ENCODE data around the gene KLHDC3. TPM values are rescaled to one million over a fixed set of nuclear protein-coding genes. Genes with fewer than 3 reads are reported as not detected.
"Not testable (repeated sequence)": the region's sequence is repeated elsewhere in the genome, so short reads cannot be mapped to it uniquely, and the experiment has no call there.

Gene KLHDC3
- total RNA-seq, 4 donors from 2014 or later = 93.1 to 107 (median 97.7) TPM

GRCh38 chr6:42988486-42989020 is 25.5 kb upstream of the KLHDC3 start:
- no peak overlapping the region for H3K4me3 ChIP-seq (replicated peaks in 1 of 3)
- 7 to 18% methylated on average over 1 of the region's 1 CpG for WGBS, 2 donors
- peaks cover 0 to 10% of the 10 kb centered on the region in 2 donors for H3K36me3 ChIP-seq
- peaks cover 20 to 31% of the 10 kb centered on the region in 2 donors for H3K4me1 ChIP-seq
- intact Hi-C loops (cut with DNase I) = no loop called here
- TF ChIP-seq, protein P1, sequence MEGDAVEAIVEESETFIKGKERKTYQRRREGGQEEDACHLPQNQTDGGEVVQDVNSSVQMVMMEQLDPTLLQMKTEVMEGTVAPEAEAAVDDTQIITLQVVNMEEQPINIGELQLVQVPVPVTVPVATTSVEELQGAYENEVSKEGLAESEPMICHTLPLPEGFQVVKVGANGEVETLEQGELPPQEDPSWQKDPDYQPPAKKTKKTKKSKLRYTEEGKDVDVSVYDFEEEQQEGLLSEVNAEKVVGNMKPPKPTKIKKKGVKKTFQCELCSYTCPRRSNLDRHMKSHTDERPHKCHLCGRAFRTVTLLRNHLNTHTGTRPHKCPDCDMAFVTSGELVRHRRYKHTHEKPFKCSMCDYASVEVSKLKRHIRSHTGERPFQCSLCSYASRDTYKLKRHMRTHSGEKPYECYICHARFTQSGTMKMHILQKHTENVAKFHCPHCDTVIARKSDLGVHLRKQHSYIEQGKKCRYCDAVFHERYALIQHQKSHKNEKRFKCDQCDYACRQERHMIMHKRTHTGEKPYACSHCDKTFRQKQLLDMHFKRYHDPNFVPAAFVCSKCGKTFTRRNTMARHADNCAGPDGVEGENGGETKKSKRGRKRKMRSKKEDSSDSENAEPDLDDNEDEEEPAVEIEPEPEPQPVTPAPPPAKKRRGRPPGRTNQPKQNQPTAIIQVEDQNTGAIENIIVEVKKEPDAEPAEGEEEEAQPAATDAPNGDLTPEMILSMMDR (IDR thresholded peaks at IDR 0.05) = no peak
- TF ChIP-seq POLR2A (IDR thresholded peaks at IDR 0.05) = no peak
- DNase-seq = peak; percentile 11 to 30
- H3K27ac ChIP-seq = no peak overlapping the region
- H3K27me3 ChIP-seq = no peaks in the 10 kb centered on the region
- no peaks in the 10 kb centered on the region for H3K9me3 ChIP-seq

GRCh38 chr6:42989923-42990322 is 24.1 kb upstream of the KLHDC3 start:
- Histone ChIP-seq H3K27ac (no peak overlapping the region), H3K9me3 (no peaks in the 10 kb centered on the region), H3K4me1 (peaks cover 16 to 27% of the 10 kb centered on the region in 2 donors), H3K4me3 (replicated peaks in 1 of 3) (no peak overlapping the region), H3K36me3 (peaks cover 0 to 10% of the 10 kb centered on the region in 2 donors), H3K27me3 (no peaks in the 10 kb centered on the region)
- DNase-seq = no peak
- 87 to 98% methylated on average over 5 of the region's 5 CpGs for WGBS, 2 donors
- TF ChIP-seq, protein P1 (IDR thresholded peaks at IDR 0.05) = no peak
- TF ChIP-seq POLR2A (IDR thresholded peaks at IDR 0.05) = no peak
- intact Hi-C loops (cut with DNase I) = no loop called here

DNA sequence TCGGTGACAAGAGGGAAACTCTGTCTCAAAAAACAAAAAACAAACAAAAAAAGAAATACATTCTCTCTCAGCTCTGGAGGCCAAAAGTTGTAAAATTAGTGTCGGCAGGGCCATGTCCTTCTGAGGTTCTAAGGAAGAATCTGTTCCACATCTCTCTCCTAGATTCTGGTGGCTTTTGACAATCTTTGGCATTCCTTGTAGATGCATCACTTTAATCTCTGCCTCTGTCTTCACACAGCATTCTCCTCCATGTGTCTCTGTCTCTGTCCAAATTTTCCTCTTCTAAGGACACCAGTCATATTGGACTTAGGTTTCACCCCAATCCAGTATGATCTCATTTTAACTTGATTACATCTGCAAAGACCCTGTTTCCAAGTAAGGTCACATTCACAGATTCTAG is 20.6 kb upstream of the KLHDC3 start:
- 92% methylated on average over 2 of the region's 2 CpGs for WGBS, 2 donors
- no peak overlapping the region for H3K4me3 ChIP-seq (replicated peaks in 1 of 3)
- no peak for DNase-seq
- intact Hi-C loops (cut with DNase I) = no loop called here
- H3K9me3 ChIP-seq = no peaks in the 10 kb centered on the region
- TF ChIP-seq, protein P1 (IDR thresholded peaks at IDR 0.05) = no peak
- no peak for TF ChIP-seq POLR2A (IDR thresholded peaks at IDR 0.05)
- H3K4me1 ChIP-seq = peaks cover under 1 to 3% of the 10 kb centered on the region in 2 donors
- no peak overlapping the region for H3K27ac ChIP-seq
- H3K36me3 ChIP-seq = peaks cover 0 to 10% of the 10 kb centered on the region in 2 donors
- H3K27me3 ChIP-seq = no peaks in the 10 kb centered on the region

GRCh38 chr6:42996513-42996912 is 17.5 kb upstream of the KLHDC3 start:
- no peak overlapping the region for H3K27ac ChIP-seq
- no peaks in the 10 kb centered on the region for H3K27me3 ChIP-seq
- H3K9me3 ChIP-seq = no peaks in the 10 kb centered on the region
- no peaks in the 10 kb centered on the region for H3K36me3 ChIP-seq
- no peak for DNase-seq
- no peaks in the 10 kb centered on the region for H3K4me1 ChIP-seq
- TF ChIP-seq, protein P1 (IDR thresholded peaks at IDR 0.05) = no peak
- no peak for TF ChIP-seq POLR2A (IDR thresholded peaks at IDR 0.05)
- intact Hi-C loops (cut with DNase I) = no loop called here
- no peak overlapping the region for H3K4me3 ChIP-seq (replicated peaks in 1 of 3)

DNA sequence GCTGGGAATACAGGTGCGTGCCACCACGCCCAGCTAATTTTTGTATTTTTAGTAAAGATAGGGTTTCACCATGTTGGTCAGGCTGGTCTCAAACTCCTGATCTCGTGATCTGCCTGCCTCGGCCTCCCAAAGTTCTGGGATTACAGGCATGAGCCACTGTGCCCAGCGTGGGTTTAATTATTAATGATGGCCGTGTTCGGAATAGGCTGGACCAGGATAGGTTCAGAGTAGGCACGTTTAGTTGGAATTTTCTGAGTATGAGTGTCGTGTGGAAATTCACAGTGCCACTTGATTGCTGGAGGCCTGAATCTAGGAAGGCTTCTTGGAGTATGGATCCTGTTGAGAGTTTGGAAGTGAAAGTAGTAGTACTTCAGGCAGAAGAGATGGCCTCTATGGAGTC is 15.8 kb upstream of the KLHDC3 start:
- intact Hi-C loops (cut with DNase I); H3K4me3 ChIP-seq (replicated peaks in 1 of 3); H3K36me3 ChIP-seq; H3K27ac ChIP-seq; H3K4me1 ChIP-seq; H3K27me3 ChIP-seq; DNase-seq; H3K9me3 ChIP-seq: not testable (repeated sequence)
- WGBS, 2 donors = 93 to 96% methylated on average over 7 to 9 of the region's 9 CpGs

- intact Hi-C loops (cut with DNase I) = no loop called here
- peaks cover under 1 to 5% of the 10 kb centered on the region in 2 donors for H3K36me3 ChIP-seq
- no peak overlapping the region for H3K4me3 ChIP-seq (replicated peaks in 1 of 3)
- TF ChIP-seq, protein P1 (IDR thresholded peaks at IDR 0.05) = no peak
- TF ChIP-seq POLR2A (IDR thresholded peaks at IDR 0.05) = no peak
- H3K9me3 ChIP-seq = no peaks in the 10 kb centered on the region
- no peak for DNase-seq
- H3K27me3 ChIP-seq = no peaks in the 10 kb centered on the region
- no peaks in the 10 kb centered on the region for H3K4me1 ChIP-seq
- WGBS, 2 donors = 95 to 99% methylated on average over 8 of the region's 8 CpGs
- no peak overlapping the region for H3K27ac ChIP-seq
Observed at GRCh38 chr6:43001843-43002242, 12.2 kb upstream of the KLHDC3 start.

Data from thyroid gland (tissue), 4 donors.